Heart left ventricle (tissue), 13 donors: ENCODE data around the gene ASNSD1.

Experiments
- CTCF ChIP-seq, 12 donors: fragments of 200-600 bp; sonication (generic) in 4 of 12; IDR thresholded peaks; one replicate each; pipeline versions ENCODE4 v1.5.0 to v1.8.0; 2018 to 2022; ENCODE audit warnings: antibody characterized with exemption in 12 of 12, mild to moderate bottlenecking in 5 of 12
- POLR2A ChIP-seq, 2 donors: fragments of 450-650 bp; IDR thresholded peaks; one replicate each; pipeline ENCODE4 v1.6.1; 2017; ENCODE audit warnings: antibody characterized with exemption in 2 of 2, mild to moderate bottlenecking in 2 of 2, moderate library complexity in 2 of 2
- donor health status: ischemic (EF 13 %, LVEDD 7.1; RV severe dilation, severe dysfunction).
- donor health status: DM: no; HTN: yes; CAD: no.
- donor health status: DM: no; HTN: no; CAD: no.
- donor health status: ischemic (EF 25% LVEDD 6.9; RV normal size, moderate dysfunction).
- donor health status: ischemic (EF 25% LVEDD 5.7; RV mildly dilated, moderate dysfunction).
- donor health status: ischemic (EF 35%, LVEDD 5.7; RV mildly dilated, moderate dysfunction).
- donor health status: nonischemic (EF 11% LVEDD 7.7; RV severe dilation, severe dysfunction).
- donor health status: DM: yes; HTN: yes; CAD: no.
- donor health status: PGD.
- donor health status: ischemic (EF 29% LVEDD 5.4; RV normal size, mild dysfunction).
- donor health status: nonischemic (EF 23%, LVEDD 6.1; RV moderate dilation, normal function).

DNA sequence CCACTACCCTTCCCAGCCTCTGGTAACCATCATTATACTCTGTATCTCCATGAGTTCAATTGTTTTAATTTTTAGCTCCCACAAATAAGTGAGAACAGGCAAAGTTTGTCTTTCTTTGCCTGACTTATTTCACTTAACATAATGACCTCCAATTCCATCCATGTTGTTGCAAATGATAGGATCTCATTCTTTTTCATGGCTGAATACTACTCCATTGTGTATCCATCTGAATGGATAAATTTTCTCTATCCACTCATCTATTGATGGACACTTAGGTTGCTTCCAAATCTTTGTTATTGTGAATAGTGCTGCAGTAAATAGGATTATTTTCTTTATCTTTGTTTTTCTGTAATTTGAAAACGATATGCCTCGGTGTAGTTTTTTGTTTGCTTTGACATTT lies 39.4 kb downstream of the ASNSD1 start:
- TF ChIP-seq CTCF (IDR thresholded peaks at IDR 0.05) = no peak
- no peak for TF ChIP-seq POLR2A (IDR thresholded peaks at IDR 0.05)
